ENCODE measurements around the gene PCDH15.

PCDH15 gene

GRCh38 chr10:53786236-53786900, 1014.7 kb downstream of the PCDH15 start:
- no peak overlapping the region for H3K9ac ChIP-seq (ENCODE audit: low read length)
- WGBS (ENCODE audit: extremely low coverage, insufficient coverage, insufficient read length) = no CpG with 5 or more reads among the region's 8 CpGs
- H3K14ac ChIP-seq (ENCODE audit: low read length) = no peak overlapping the region

GRCh38 chr10:53771701-53772100, 1029.3 kb downstream of the PCDH15 start:
- Histone ChIP-seq H3K79me2 (ENCODE audit: control insufficient read depth, insufficient read depth, low read length, poor library complexity) (no peaks in the 10 kb centered on the region), H2BK5ac (ENCODE audit: low read depth, low read length, poor library complexity) (no peak overlapping the region), H3K79me1 (ENCODE audit: low read length) (no peaks in the 10 kb centered on the region), H3K27me3 (ENCODE audit: insufficient read depth, low read length) (no peaks in the 10 kb centered on the region), H3K4me1 (ENCODE audit: control insufficient read depth in 1 of 2, insufficient read depth in 2 of 2, low read length in 2 of 2) (no peaks in the 10 kb centered on the region), H2BK12ac (ENCODE audit: low read length) (no peak overlapping the region), H3K4ac (ENCODE audit: low read depth, low read length) (no peak overlapping the region), H2BK120ac (ENCODE audit: insufficient read depth, low read length, poor library complexity) (no peak overlapping the region), H3K27ac (ENCODE audit: low read depth, low read length) (no peak overlapping the region), H4K91ac (ENCODE audit: low read depth, low read length) (no peak overlapping the region), H3K9ac (ENCODE audit: low read length) (no peak overlapping the region), H2AFZ (ENCODE audit: insufficient read depth, low read length, poor library complexity) (no peak overlapping the region), H3K4me3 (ENCODE audit: low read depth, low read length) (no peak overlapping the region), H3K36me3 (ENCODE audit: control insufficient read depth in 1 of 2, insufficient read depth in 2 of 2, low read length in 2 of 2) (no peaks in the 10 kb centered on the region), H4K8ac (ENCODE audit: low read depth, low read length) (no peak overlapping the region), H3K14ac (ENCODE audit: low read length) (no peak overlapping the region), H3K23ac (ENCODE audit: low read length) (no peak overlapping the region), H3K4me2 (ENCODE audit: low read length) (no peak overlapping the region), H2AK5ac (ENCODE audit: low read length) (no peak overlapping the region), H4K12ac (ENCODE audit: low read depth, low read length) (no peak overlapping the region), H3K9me3 (ENCODE audit: insufficient read depth, low read depth, low read length) (no peaks in the 10 kb centered on the region), H3K18ac (ENCODE audit: low read length) (no peak overlapping the region)
- DNase-seq = no peak
- WGBS (ENCODE audit: extremely low coverage, insufficient coverage, insufficient read length) = no CpG with 5 or more reads among the region's 10 CpGs

More at GRCh38 chr10:53786236-53786900, 1014.7 kb downstream of the PCDH15 start:
- no peak for DNase-seq
- H3K27me3 ChIP-seq (ENCODE audit: insufficient read depth, low read length) = no peaks in the 10 kb centered on the region
- no peaks in the 10 kb centered on the region for H3K36me3 ChIP-seq (ENCODE audit: control insufficient read depth in 1 of 2, insufficient read depth in 2 of 2, low read length in 2 of 2)
- H3K23ac ChIP-seq (ENCODE audit: low read length) = no peak overlapping the region
- H4K91ac ChIP-seq (ENCODE audit: low read depth, low read length) = no peak overlapping the region
- no peaks in the 10 kb centered on the region for H3K79me1 ChIP-seq (ENCODE audit: low read length)
- no peak overlapping the region for H2BK5ac ChIP-seq (ENCODE audit: low read depth, low read length, poor library complexity)
- no peak overlapping the region for H2BK120ac ChIP-seq (ENCODE audit: insufficient read depth, low read length, poor library complexity)
- no peak overlapping the region for H3K27ac ChIP-seq (ENCODE audit: low read depth, low read length)
- H4K12ac ChIP-seq (ENCODE audit: low read depth, low read length) = no peak overlapping the region
- H2AK5ac ChIP-seq (ENCODE audit: low read length) = no peak overlapping the region
- H3K9me3 ChIP-seq (ENCODE audit: insufficient read depth, low read depth, low read length) = no peaks in the 10 kb centered on the region
- H3K4me3 ChIP-seq (ENCODE audit: low read depth, low read length) = no peak overlapping the region
- H4K8ac ChIP-seq (ENCODE audit: low read depth, low read length) = no peak overlapping the region
- peaks cover 0 to 2% of the 10 kb centered on the region in 2 experiments for H3K4me1 ChIP-seq (ENCODE audit: control insufficient read depth in 1 of 2, insufficient read depth in 2 of 2, low read length in 2 of 2)
- H2BK12ac ChIP-seq (ENCODE audit: low read length) = no peak overlapping the region
- no peaks in the 10 kb centered on the region for H3K79me2 ChIP-seq (ENCODE audit: control insufficient read depth, insufficient read depth, low read length, poor library complexity)
- H3K4me2 ChIP-seq (ENCODE audit: low read length) = no peak overlapping the region
- no peak overlapping the region for H2AFZ ChIP-seq (ENCODE audit: insufficient read depth, low read length, poor library complexity)
- no peak overlapping the region for H3K18ac ChIP-seq (ENCODE audit: low read length)
- no peak overlapping the region for H3K4ac ChIP-seq (ENCODE audit: low read depth, low read length)

- no peaks in the 10 kb centered on the region for H3K79me2 ChIP-seq (ENCODE audit: control insufficient read depth, insufficient read depth, low read length, poor library complexity)
- H3K23ac ChIP-seq (ENCODE audit: low read length) = no peak overlapping the region
- H4K8ac ChIP-seq (ENCODE audit: low read depth, low read length) = no peak overlapping the region
- no peak overlapping the region for H2AK5ac ChIP-seq (ENCODE audit: low read length)
- no peak overlapping the region for H4K12ac ChIP-seq (ENCODE audit: low read depth, low read length)
- no peak overlapping the region for H3K18ac ChIP-seq (ENCODE audit: low read length)
- no peak overlapping the region for H3K4me3 ChIP-seq (ENCODE audit: low read depth, low read length)
- H3K4me2 ChIP-seq (ENCODE audit: low read length) = no peak overlapping the region
- no peaks in the 10 kb centered on the region for H3K9me3 ChIP-seq (ENCODE audit: insufficient read depth, low read depth, low read length)
- no peak overlapping the region for H2BK120ac ChIP-seq (ENCODE audit: insufficient read depth, low read length, poor library complexity)
- H3K79me1 ChIP-seq (ENCODE audit: low read length) = no peaks in the 10 kb centered on the region
- no peak overlapping the region for H2AFZ ChIP-seq (ENCODE audit: insufficient read depth, low read length, poor library complexity)
- H3K14ac ChIP-seq (ENCODE audit: low read length) = no peak overlapping the region
- DNase-seq = no peak
- H3K27ac ChIP-seq (ENCODE audit: low read depth, low read length) = no peak overlapping the region
- no peak overlapping the region for H4K91ac ChIP-seq (ENCODE audit: low read depth, low read length)
- H2BK5ac ChIP-seq (ENCODE audit: low read depth, low read length, poor library complexity) = no peak overlapping the region
- WGBS (ENCODE audit: extremely low coverage, insufficient coverage, insufficient read length) = no CpG with 5 or more reads among the region's 6 CpGs
- no peaks in the 10 kb centered on the region for H3K27me3 ChIP-seq (ENCODE audit: insufficient read depth, low read length)
- no peaks in the 10 kb centered on the region for H3K4me1 ChIP-seq (ENCODE audit: control insufficient read depth in 1 of 2, insufficient read depth in 2 of 2, low read length in 2 of 2)
- H3K4ac ChIP-seq (ENCODE audit: low read depth, low read length) = no peak overlapping the region
- no peak overlapping the region for H3K9ac ChIP-seq (ENCODE audit: low read length)
- H3K36me3 ChIP-seq (ENCODE audit: control insufficient read depth in 1 of 2, insufficient read depth in 2 of 2, low read length in 2 of 2) = no peaks in the 10 kb centered on the region
- no peak overlapping the region for H2BK12ac ChIP-seq (ENCODE audit: low read length)
Observed at GRCh38 chr10:53770903-53771302, 1030.1 kb downstream of the PCDH15 start.

GRCh38 chr10:53765311-53765710, 1035.7 kb downstream of the PCDH15 start:
- H2AK5ac ChIP-seq (ENCODE audit: low read length) = no peak overlapping the region
- no peak overlapping the region for H4K91ac ChIP-seq (ENCODE audit: low read depth, low read length)
- no CpG with 5 or more reads among the region's 1 CpG for WGBS (ENCODE audit: extremely low coverage, insufficient coverage, insufficient read length)
- no peak overlapping the region for H2AFZ ChIP-seq (ENCODE audit: insufficient read depth, low read length, poor library complexity)
- H3K23ac ChIP-seq (ENCODE audit: low read length) = no peak overlapping the region
- no peak overlapping the region for H2BK5ac ChIP-seq (ENCODE audit: low read depth, low read length, poor library complexity)
- no peaks in the 10 kb centered on the region for H3K4me1 ChIP-seq (ENCODE audit: control insufficient read depth in 1 of 2, insufficient read depth in 2 of 2, low read length in 2 of 2)
- H3K9ac ChIP-seq (ENCODE audit: low read length) = no peak overlapping the region
- no peak overlapping the region for H3K14ac ChIP-seq (ENCODE audit: low read length)
- no peaks in the 10 kb centered on the region for H3K27me3 ChIP-seq (ENCODE audit: insufficient read depth, low read length)
- H4K12ac ChIP-seq (ENCODE audit: low read depth, low read length) = no peak overlapping the region
- no peaks in the 10 kb centered on the region for H3K36me3 ChIP-seq (ENCODE audit: control insufficient read depth in 1 of 2, insufficient read depth in 2 of 2, low read length in 2 of 2)
- no peak overlapping the region for H4K8ac ChIP-seq (ENCODE audit: low read depth, low read length)
- H3K4me2 ChIP-seq (ENCODE audit: low read length) = no peak overlapping the region
- H3K4me3 ChIP-seq (ENCODE audit: low read depth, low read length) = no peak overlapping the region
- DNase-seq = no peak
- no peaks in the 10 kb centered on the region for H3K79me2 ChIP-seq (ENCODE audit: control insufficient read depth, insufficient read depth, low read length, poor library complexity)
- no peak overlapping the region for H2BK12ac ChIP-seq (ENCODE audit: low read length)
- H3K27ac ChIP-seq (ENCODE audit: low read depth, low read length) = no peak overlapping the region
- no peaks in the 10 kb centered on the region for H3K9me3 ChIP-seq (ENCODE audit: insufficient read depth, low read depth, low read length)
- H3K4ac ChIP-seq (ENCODE audit: low read depth, low read length) = no peak overlapping the region
- H3K18ac ChIP-seq (ENCODE audit: low read length) = no peak overlapping the region
- H3K79me1 ChIP-seq (ENCODE audit: low read length) = no peaks in the 10 kb centered on the region
- H2BK120ac ChIP-seq (ENCODE audit: insufficient read depth, low read length, poor library complexity) = no peak overlapping the region

Data from trophoblast cell (in vitro differentiated cells and primary cell).